CD4-positive, alpha-beta T cell treated with Interleukin-21 for 1 hour (primary cell): Measurements from ENCODE around the gene RIPOR3.
"Not testable (repeated sequence)": the region's sequence is repeated elsewhere in the genome, so short reads cannot be mapped to it uniquely, and the experiment has no call there.

ENCODE experiments used
- DNase-seq: peaks from one replicate; pipeline ENCODE4 v3.0.0-alpha.2; 2020

RIPOR3 gene

GRCh38 chr20:50585214-50585613, 106.1 kb downstream of the RIPOR3 start:
- DNase-seq: no peak

GRCh38 chr20:50584687-50585086, 106.7 kb downstream of the RIPOR3 start:
- no peak for DNase-seq

GRCh38 chr20:50583442-50584150, 107.7 kb downstream of the RIPOR3 start:
- no peak for DNase-seq

GRCh38 chr20:50582591-50583234, 108.6 kb downstream of the RIPOR3 start:
- no peak for DNase-seq

- DNase-seq: no peak
Observed at GRCh38 chr20:50582092-50582491, 109.2 kb downstream of the RIPOR3 start.

- DNase-seq: no peak
Observed at GRCh38 chr20:50580842-50581544, 110.3 kb downstream of the RIPOR3 start.

- DNase-seq: peak; percentile 51
Observed at GRCh38 chr20:50580016-50580747, 111.2 kb downstream of the RIPOR3 start.

- DNase-seq: no peak
Observed at GRCh38 chr20:50579511-50579910, 111.8 kb downstream of the RIPOR3 start.

- no peak for DNase-seq
Observed at GRCh38 chr20:50578778-50579165, 112.6 kb downstream of the RIPOR3 start.

GRCh38 chr20:50578061-50578777, 113.1 kb downstream of the RIPOR3 start:
- DNase-seq: no peak

- no peak for DNase-seq
Observed at GRCh38 chr20:50577175-50578018, 113.9 kb downstream of the RIPOR3 start.

- peak; percentile 66 for DNase-seq
Observed at GRCh38 chr20:50575865-50576720, 115.2 kb downstream of the RIPOR3 start.

GRCh38 chr20:50574586-50574985, 116.8 kb downstream of the RIPOR3 start:
- no peak for DNase-seq

- DNase-seq: no peak
Observed at GRCh38 chr20:50574108-50574507, 117.2 kb downstream of the RIPOR3 start.

- no peak for DNase-seq
Observed at GRCh38 chr20:50572938-50573777, 118.2 kb downstream of the RIPOR3 start.

GRCh38 chr20:50571466-50571865, 119.9 kb downstream of the RIPOR3 start:
- DNase-seq: no peak

- DNase-seq: peak; percentile 53
Observed at GRCh38 chr20:50569864-50570836, 121.2 kb downstream of the RIPOR3 start.

GRCh38 chr20:50569487-50569863, 121.9 kb downstream of the RIPOR3 start:
- not testable (repeated sequence) for DNase-seq
